ENCODE results near the gene BTBD16. TPM values are rescaled to one million over a fixed set of nuclear protein-coding genes. Genes with fewer than 3 reads are reported as not detected.
A peak's percentile ranks its signal among the peaks of the same experiment; 100 is the strongest.

BTBD16 gene
- total and polyA plus RNA-seq, 4 donors = 0.42 to 2.8 (median 1.8) TPM

- TF ChIP-seq REST (IDR thresholded peaks at IDR 0.05) (peak; percentile 70), SP1 (IDR thresholded peaks at IDR 0.05) (peak; percentile 99), GABPA (IDR thresholded peaks at IDR 0.05 in 1 of 2, conservative IDR thresholded peaks at IDR 0.05 in 1 of 2) (no peak), HNF4G (IDR thresholded peaks at IDR 0.05) (peak; percentile 81), TAF1 (conservative IDR thresholded peaks at IDR 0.05) (peak; percentile 81), MAX (IDR thresholded peaks at IDR 0.05) (peak; percentile 78), RAD21 (IDR thresholded peaks at IDR 0.05) (peak; percentile 24 to 66), NR2F2 (IDR thresholded peaks at IDR 0.05) (peak; percentile 69), EGR1 (IDR thresholded peaks at IDR 0.05; ENCODE audit: low read depth in 2 of 2) (peak; percentile 49 to 54), ZBTB33 (IDR thresholded peaks at IDR 0.05) (peak; percentile 80), FOXA2 (IDR thresholded peaks at IDR 0.05) (peak; percentile 53), RXRA (IDR thresholded peaks at IDR 0.05) (peak; percentile 90 to 92), HNF4A (conservative IDR thresholded peaks at IDR 0.05) (peak; percentile 93 to 95), FOXA1 (IDR thresholded peaks at IDR 0.05) (no peak), JUND (IDR thresholded peaks at IDR 0.05) (peak; percentile 76 to 87), YY1 (IDR thresholded peaks at IDR 0.05) (peak; percentile 79)
- TF ChIP-seq, protein P1, sequence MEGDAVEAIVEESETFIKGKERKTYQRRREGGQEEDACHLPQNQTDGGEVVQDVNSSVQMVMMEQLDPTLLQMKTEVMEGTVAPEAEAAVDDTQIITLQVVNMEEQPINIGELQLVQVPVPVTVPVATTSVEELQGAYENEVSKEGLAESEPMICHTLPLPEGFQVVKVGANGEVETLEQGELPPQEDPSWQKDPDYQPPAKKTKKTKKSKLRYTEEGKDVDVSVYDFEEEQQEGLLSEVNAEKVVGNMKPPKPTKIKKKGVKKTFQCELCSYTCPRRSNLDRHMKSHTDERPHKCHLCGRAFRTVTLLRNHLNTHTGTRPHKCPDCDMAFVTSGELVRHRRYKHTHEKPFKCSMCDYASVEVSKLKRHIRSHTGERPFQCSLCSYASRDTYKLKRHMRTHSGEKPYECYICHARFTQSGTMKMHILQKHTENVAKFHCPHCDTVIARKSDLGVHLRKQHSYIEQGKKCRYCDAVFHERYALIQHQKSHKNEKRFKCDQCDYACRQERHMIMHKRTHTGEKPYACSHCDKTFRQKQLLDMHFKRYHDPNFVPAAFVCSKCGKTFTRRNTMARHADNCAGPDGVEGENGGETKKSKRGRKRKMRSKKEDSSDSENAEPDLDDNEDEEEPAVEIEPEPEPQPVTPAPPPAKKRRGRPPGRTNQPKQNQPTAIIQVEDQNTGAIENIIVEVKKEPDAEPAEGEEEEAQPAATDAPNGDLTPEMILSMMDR (IDR thresholded peaks at IDR 0.05; ENCODE audit: low read depth, low read length, missing input control) = peak; percentile 43
- TF ChIP-seq, protein P2, sequence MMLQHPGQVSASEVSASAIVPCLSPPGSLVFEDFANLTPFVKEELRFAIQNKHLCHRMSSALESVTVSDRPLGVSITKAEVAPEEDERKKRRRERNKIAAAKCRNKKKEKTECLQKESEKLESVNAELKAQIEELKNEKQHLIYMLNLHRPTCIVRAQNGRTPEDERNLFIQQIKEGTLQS (IDR thresholded peaks at IDR 0.05) = peak; percentile 89
- Histone ChIP-seq H3K4me3 (ENCODE audit: low read depth in 1 of 3, low read length in 3 of 3) (peak overlapping the region in 1 of 3 donors; percentile 13), H3K4me1 (ENCODE audit: control insufficient read depth in 4 of 4, insufficient read depth in 4 of 4, low read length in 3 of 4) (peaks cover 10 to 35% (median 16%) of the 10 kb centered on the region in 4 donors), H3K27me3 (ENCODE audit: control insufficient read depth in 4 of 4, insufficient read depth in 4 of 4, low read length in 3 of 4) (no peaks in the 10 kb centered on the region), H3K36me3 (ENCODE audit: control insufficient read depth in 4 of 4, insufficient read depth in 3 of 4, low read depth in 1 of 4, low read length in 3 of 4) (no peaks in the 10 kb centered on the region), H3K9me3 (ENCODE audit: control insufficient read depth in 4 of 4, low read length in 3 of 4) (no peaks in the 10 kb centered on the region), H3K9ac (ENCODE audit: low read depth in 1 of 2, low read length in 2 of 2) (peak overlapping the region; percentile 23 to 88), H3K27ac (ENCODE audit: low read depth in 1 of 2, low read length in 2 of 2) (peak overlapping the region; percentile 95 to 100)
- peak; percentile 76 for DNase-seq (ENCODE audit: low spot score)
- 18% methylated on average over 18 of the region's 18 CpGs for WGBS
Measured at GRCh38 chr10:122310311-122311050, 39.4 kb downstream of the BTBD16 start.
